Uterus (tissue), 2 donors: ENCODE results near the gene AP2B1.

Source experiments
- CTCF ChIP-seq, 4 experiments: fragments of 200-600 bp in 2 of 4; fragments of 450-650 bp in 2 of 4; sonication (generic) in 2 of 4; IDR thresholded peaks; one replicate each; pipeline ENCODE4 v1.5.1; 2016 to 2019; ENCODE audit warnings: antibody characterized with exemption in 4 of 4, mild to moderate bottlenecking in 2 of 4, moderate library complexity in 1 of 4
- POLR2A ChIP-seq, 2 donors: fragments of 450-650 bp; IDR thresholded peaks; one replicate each; pipeline ENCODE4 v1.6.1; 2016; ENCODE audit warnings: antibody characterized with exemption in 2 of 2, mild to moderate bottlenecking in 1 of 2, moderate library complexity in 1 of 2

- no peak for TF ChIP-seq CTCF (IDR thresholded peaks at IDR 0.05)
- TF ChIP-seq POLR2A (IDR thresholded peaks at IDR 0.05) = no peak
Measured at GRCh38 chr17:35743626-35744328, 156.7 kb downstream of the AP2B1 start.
